Myocyte (in vitro differentiated cells): ENCODE data around the gene CABP7. TPM values are rescaled to one million over a fixed set of nuclear protein-coding genes. Genes with fewer than 3 reads are reported as not detected.

ENCODE experiments used
- DNase-seq: peaks from one replicate; pipeline ENCODE4 v3.0.0-alpha.2; 2012; ENCODE audit warnings: low read depth
- polyA plus RNA-seq: library from polyadenylated mRNA; unstranded; fragments of >200 nt; gene quantifications from one replicate; pipeline ENCODE4 v1.2.1, GENCODE V29; 2012; ENCODE audit warnings: missing spikeins
- total RNA-seq: library from RNA; depleted of rRNA; stranded (reverse); fragments of >200 nt; gene quantifications from 2 replicates; pipeline ENCODE4 v1.2.3, GENCODE V29; 2014

The CABP7 gene
- total RNA-seq, result 0.05 and 0.16 TPM in 2 replicates
- polyA plus RNA-seq, result 0.13 TPM

- DNase-seq, result no peak
Measured at GRCh38 chr22:29719899-29720645, at the start of gene CABP7. CABP7 (plus strand) TSS chr22:29720003; CDS start chr22:29720425, 422 bp downstream.

GRCh38 chr22:29670626-29671025 lies 49.2 kb upstream of the CABP7 start:
- no peak for DNase-seq

- DNase-seq, result no peak
Measured at GRCh38 chr22:29673361-29674066, 46.3 kb upstream of the CABP7 start.

DNA sequence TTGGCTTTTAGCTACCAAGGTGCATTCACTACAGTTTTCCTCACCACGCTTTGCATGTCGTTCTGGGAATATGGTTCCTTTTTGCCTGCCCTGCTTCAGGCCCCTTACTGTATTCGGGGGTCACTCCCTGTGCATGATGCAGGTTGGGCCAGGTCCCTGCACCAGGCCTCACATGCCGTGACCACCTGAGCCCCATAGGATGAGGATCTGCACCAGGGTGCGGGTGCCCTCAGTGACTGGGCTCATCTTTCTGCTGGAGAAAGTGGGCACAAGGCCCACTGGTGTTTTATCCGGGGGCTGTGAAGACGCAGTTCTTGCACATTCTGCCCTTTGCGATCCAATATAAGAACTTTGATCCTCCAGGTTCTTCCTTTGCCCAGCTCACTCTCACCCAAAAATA lies 45.7 kb upstream of the CABP7 start:
- no peak for DNase-seq

DNA sequence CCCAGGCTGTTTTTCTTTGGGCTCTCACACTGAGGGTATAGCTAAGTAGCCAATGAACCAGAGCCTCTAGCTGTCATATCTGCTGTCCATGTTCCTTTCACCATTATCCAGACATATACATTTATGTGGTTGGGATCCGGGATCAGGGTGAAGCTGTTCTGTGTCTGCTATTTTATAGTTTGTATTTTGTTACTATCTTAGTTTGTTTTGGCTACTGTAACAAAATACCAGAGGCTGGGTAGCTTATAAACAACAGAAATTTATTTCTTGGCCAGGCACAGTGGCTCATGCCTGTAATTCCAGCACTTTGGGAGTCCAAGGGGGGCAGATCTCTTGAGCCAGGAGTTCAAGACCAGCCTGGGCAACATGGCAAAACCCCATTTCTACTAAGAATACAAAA lies 40.5 kb upstream of the CABP7 start:
- DNase-seq, result no peak

- DNase-seq, result no peak
Measured at GRCh38 chr22:29683536-29683935, 36.3 kb upstream of the CABP7 start.

DNA sequence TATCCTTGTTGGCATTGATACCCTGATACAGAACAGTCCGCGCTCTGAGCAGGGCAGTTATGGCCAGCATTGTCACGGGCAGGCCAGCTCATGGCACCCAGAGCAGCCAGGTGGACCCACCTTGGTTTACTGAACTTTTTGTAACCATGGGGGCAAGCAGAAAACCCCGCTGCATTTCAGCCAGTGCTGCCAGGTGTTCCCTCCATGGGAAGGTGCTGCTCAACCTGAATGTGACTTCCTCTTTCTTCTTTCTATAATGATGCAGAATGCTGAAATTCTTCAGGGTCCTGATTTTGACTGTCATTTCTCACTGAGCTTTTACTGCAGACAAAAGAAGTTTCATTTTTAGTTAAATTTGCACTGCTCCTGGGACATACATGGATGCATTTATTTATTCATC lies 35.6 kb upstream of the CABP7 start:
- no peak for DNase-seq

- DNase-seq, result peak; percentile 85
Measured at GRCh38 chr22:29689206-29689879, 30.5 kb upstream of the CABP7 start.

- DNase-seq, result peak; percentile 87
Measured at GRCh38 chr22:29689880-29690213, 30.0 kb upstream of the CABP7 start.

DNA sequence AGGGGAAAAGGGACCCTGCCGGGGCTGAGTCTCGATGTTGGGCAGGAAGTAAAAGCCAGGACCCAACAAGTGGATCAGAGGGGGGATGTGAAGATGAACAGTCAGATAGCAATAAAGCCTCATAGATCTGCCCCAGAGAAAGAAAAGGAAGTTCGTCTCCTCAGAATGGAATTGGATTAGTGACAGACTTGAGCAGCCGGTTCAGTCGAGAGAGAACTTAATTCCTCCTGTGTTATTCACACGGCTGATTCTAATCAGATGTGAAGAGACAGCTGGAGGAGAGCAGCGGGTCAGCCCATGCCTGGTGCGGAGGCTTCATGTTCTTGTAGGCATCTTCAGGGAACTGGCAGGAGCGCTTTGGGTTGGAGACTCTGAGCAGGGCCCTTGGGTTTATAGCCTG lies 29.3 kb upstream of the CABP7 start:
- peak; percentile 95 for DNase-seq

- no peak for DNase-seq
Measured at GRCh38 chr22:29691636-29692326, 28.0 kb upstream of the CABP7 start.

DNA sequence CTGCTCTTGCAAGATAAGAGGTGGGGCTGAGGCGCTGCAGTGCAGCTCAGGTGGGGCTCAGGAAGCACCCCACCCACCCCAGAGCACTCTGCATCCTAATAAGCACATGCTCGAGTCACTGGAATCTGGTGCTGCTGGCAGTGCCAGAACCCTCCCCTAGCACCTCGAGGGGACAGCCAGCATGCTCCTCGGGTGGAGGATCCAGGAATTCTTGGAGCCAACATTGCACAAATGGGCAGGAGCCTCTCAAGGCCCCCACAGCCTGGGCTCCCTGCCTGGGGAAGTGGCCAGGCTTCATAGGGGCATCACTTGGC lies 27.5 kb upstream of the CABP7 start:
- DNase-seq, result no peak

DNA sequence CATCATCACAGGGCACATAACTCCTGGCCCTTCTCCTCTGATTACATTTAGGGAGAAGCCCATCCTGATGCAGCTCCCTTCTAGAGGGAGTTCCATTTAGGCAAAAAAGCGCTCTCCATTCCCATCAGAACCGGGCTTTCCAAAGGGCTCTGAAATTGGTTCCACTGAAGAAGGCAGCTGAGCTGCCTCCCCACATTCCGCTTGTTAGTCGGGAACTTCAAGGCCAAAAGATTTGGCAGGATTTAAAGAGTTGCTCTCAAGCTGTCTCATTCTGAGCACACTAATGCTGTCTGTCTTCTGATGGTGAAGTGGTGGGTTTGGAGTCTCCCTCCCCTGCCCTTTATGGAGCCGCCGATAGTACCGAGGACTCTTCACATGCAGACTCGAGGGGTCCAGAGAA lies 26.6 kb upstream of the CABP7 start:
- DNase-seq, result no peak

GRCh38 chr22:29693671-29694070 lies 26.1 kb upstream of the CABP7 start:
- peak; percentile 54 for DNase-seq

DNA sequence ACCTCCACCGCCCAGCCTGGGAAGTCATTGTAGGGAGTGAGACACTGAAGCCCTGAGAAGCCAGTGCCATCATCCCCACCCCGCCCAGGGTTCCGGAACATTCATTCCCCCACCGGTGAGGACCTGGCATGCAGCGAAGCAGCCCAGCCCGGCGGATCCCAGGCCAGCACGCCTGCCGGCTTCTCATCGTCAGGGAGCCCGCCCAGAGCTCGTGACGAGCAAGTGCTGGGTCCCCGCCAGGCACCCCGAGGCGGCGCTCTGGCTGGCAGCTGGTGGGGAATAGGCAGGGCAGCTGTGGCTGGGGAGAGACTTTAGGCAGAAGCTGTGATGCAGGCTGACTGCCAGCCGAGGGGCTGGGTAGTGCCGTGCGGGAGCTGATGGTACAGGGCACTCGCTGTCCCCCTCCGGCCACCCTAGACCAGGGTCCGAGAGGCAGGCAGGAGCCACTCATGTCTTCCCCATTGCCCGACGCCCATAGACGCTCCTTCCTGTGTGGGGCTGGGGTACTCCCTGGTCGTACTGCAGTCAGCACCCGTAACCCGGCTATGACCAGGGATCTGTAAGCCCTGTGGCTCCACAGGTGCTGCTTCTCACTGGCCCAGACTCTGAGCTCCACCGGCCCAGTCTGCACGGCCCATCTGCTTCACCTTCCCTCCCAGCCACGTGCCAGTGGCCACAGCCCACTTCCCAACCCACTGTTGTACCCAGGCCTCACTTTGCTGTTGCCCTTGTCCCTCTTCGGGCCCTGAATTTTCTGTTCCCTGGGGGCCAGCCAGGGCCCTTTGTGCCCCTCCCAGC lies 24.5 kb upstream of the CABP7 start:
- peak; percentile 94 for DNase-seq

GRCh38 chr22:29697853-29698598 lies 21.8 kb upstream of the CABP7 start:
- no peak for DNase-seq

GRCh38 chr22:29700206-29700899 lies 19.4 kb upstream of the CABP7 start:
- no peak for DNase-seq

DNA sequence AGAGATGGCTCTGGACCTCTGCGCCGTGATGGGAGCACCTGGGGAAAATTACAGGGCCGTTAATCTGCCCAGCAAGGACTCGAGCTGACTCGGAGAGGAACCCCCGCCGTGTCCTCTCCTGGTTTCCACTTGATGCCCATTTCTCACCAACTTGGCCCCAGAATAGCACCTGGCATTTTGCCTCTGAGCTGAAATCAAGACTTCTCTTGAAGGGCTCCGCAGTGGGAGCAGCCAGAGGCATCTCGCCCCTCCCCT lies 19.0 kb upstream of the CABP7 start:
- DNase-seq, result no peak

DNA sequence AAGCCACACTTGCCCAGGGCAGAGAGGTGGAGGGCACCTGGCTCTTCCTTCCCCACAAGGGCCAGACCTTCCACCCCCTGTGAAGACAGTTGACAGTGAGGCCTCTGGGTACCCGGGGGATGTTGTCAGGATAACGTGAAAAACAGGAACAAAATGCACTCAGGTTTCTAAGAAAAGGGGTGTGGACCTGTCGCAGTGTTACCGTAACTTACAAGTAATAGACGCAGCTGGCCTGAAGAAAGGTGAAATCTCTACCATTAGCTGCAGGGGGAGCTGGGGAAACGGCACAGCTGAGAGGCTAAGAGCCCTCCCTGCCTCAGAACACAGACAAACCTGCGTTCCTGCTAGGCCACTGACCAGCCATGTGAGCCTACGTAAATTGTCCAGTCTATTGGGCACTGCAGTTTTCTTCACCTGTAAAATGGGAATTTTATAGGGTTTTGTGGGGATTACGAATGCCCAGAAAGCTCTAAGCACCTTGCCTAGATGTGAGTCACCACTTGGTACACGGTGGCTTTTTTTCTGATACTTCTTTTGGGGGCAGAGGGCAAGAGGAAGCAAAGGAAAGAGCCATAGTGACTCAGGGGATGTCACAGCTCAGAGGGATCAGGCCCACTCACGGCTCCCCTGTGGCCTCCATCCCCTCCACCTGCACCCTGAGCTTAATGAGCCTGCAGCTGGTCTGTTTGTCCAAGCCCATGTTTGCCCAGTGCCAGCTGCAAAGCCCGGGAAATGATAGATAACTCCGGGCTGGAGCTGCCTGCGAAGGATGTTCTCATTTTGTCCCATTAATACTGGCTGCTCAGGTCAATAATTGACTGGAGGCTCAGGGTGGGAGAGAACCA lies 18.4 kb upstream of the CABP7 start:
- no peak for DNase-seq
